B cell (primary cell): Measurements from ENCODE around the gene NELL1. TPM values are rescaled to one million over a fixed set of nuclear protein-coding genes. Genes with fewer than 3 reads are reported as not detected.

Experiments
- ATAC-seq: fragments of 200-7000 bp; cut with Tn5 transposase; one replicate; pipeline ENCODE4 v1.10.0; 2021; ENCODE audit warnings: low read depth, mild to moderate bottlenecking, moderate number of reproducible peaks, moderate library complexity
- CTCF ChIA-PET: fragments of 350-600 bp; sonication (Branson Sonifier 250); formaldehyde crosslinking; loops from one replicate; lab custom pipeline; 2021; ENCODE audit warnings: antibody characterized with exemption, inconsistent platforms; lab: Charles Lee
- POLR2A ChIA-PET: fragments of 350-600 bp; sonication (Branson Sonifier 250); formaldehyde crosslinking; loops from one replicate; lab custom pipeline; 2021; ENCODE audit warnings: antibody characterized with exemption; lab: Charles Lee
- DNase-seq: peaks from one replicate; pipeline ENCODE4 v3.0.0; 2013
- H2AFZ ChIP-seq: 2 replicates; pipeline ENCODE4 v1.6.1; 2012; ENCODE audit warnings: mild to moderate bottlenecking, low read depth, low read length; ENCODE audit not compliant: insufficient read depth, poor library complexity, severe bottlenecking
- H3K27ac ChIP-seq, 2 donors: 1 replicate in 1 of 2; 2 replicates in 1 of 2; pipeline ENCODE4 v1.5.1; 2012 to 2013; ENCODE audit warnings: low read length in 2 of 2, mild to moderate bottlenecking in 2 of 2, moderate library complexity in 1 of 2
- H3K27me3 ChIP-seq, 4 experiments: fragments of 200-600 bp in 1 of 4; sonication (generic) in 1 of 4; replicated peaks in 1 of 4; 1 replicate in 2 of 4; 2 replicates in 2 of 4; pipeline versions ENCODE4 v1.6.1 to v1.7.0; 2013 to 2016; ENCODE audit warnings: low read length in 3 of 4, mild to moderate bottlenecking in 2 of 4, mixed read lengths in 1 of 4, moderate library complexity in 1 of 4; ENCODE audit not compliant: insufficient read depth in 4 of 4, control insufficient read depth in 3 of 4; ENCODE audit errors: control extremely low read depth in 1 of 4
- H3K36me3 ChIP-seq, 2 experiments: replicated peaks in 1 of 2; 1 replicate in 1 of 2; 2 replicates in 1 of 2; pipeline versions ENCODE4 v1.6.1 to v1.7.1; 2013; ENCODE audit warnings: low read length in 1 of 2; ENCODE audit not compliant: insufficient read depth in 2 of 2, control insufficient read depth in 1 of 2; ENCODE audit errors: control extremely low read depth in 1 of 2, extremely low read depth in 1 of 2
- H3K4me1 ChIP-seq, 2 donors: fragments of 200-600 bp in 1 of 2; sonication (generic) in 1 of 2; 1 replicate in 1 of 2; 2 replicates in 1 of 2; pipeline versions ENCODE4 v1.5.1 to v1.6.1; 2013 to 2017; ENCODE audit warnings: low read length in 2 of 2; ENCODE audit not compliant: control insufficient read depth in 2 of 2, insufficient read depth in 2 of 2
- H3K4me2 ChIP-seq: replicated peaks from 2 replicates; pipeline ENCODE3; 2012; ENCODE audit warnings: mild to moderate bottlenecking, low read depth, low read length; ENCODE audit not compliant: poor library complexity, severe bottlenecking
- H3K4me3 ChIP-seq, 5 experiments: fragments of 200-600 bp in 1 of 5; sonication (generic) in 1 of 5; 1 replicate in 3 of 5; 2 replicates in 2 of 5; pipeline versions ENCODE4 v1.5.1 to v1.7.0; 2011 to 2016; ENCODE audit warnings: low read length in 4 of 5, mild to moderate bottlenecking in 4 of 5, low read depth in 2 of 5, control low read depth in 1 of 5, moderate library complexity in 1 of 5; ENCODE audit not compliant: insufficient read depth in 1 of 5; ENCODE audit errors: control extremely low read depth in 1 of 5, extremely low read depth in 1 of 5
- H3K79me2 ChIP-seq: fragments of 200-600 bp; sonication (generic); one replicate; pipeline ENCODE4 v1.6.0; 2016; ENCODE audit warnings: low read length; ENCODE audit not compliant: control insufficient read depth, insufficient read depth
- H3K9ac ChIP-seq: fragments of 200-600 bp; sonication (generic); 2 replicates; pipeline ENCODE4 v1.6.1; 2017; ENCODE audit warnings: mild to moderate bottlenecking, low read length, moderate library complexity
- H3K9me3 ChIP-seq, 3 donors: one replicate each; pipeline versions ENCODE4 v1.6.1 to v1.7.1; 2013; ENCODE audit warnings: low read length in 2 of 3; ENCODE audit not compliant: control insufficient read depth in 2 of 3, insufficient read depth in 1 of 3; ENCODE audit errors: control extremely low read depth in 1 of 3
- H4K20me1 ChIP-seq: 2 replicates; pipeline ENCODE4 v1.6.0; 2012; ENCODE audit warnings: mild to moderate bottlenecking, low read length; ENCODE audit not compliant: insufficient read depth, control insufficient read depth, poor library complexity, severe bottlenecking
- H3K27ac Mint-ChIP-seq: one replicate; pipeline ENCODE4 v1.8.0; 2021; ENCODE audit warnings: mixed read lengths
- H3K27me3 Mint-ChIP-seq: one replicate; pipeline ENCODE4 v1.8.0; 2021; ENCODE audit warnings: mixed read lengths
- H3K4me1 Mint-ChIP-seq: one replicate; pipeline ENCODE4 v1.8.0; 2021; ENCODE audit warnings: mixed read lengths
- H3K4me3 Mint-ChIP-seq: one replicate; pipeline ENCODE4 v1.8.0; 2021; ENCODE audit warnings: mixed read lengths
- H3K9me3 Mint-ChIP-seq: one replicate; pipeline ENCODE4 v1.8.0; 2022; ENCODE audit warnings: mixed read lengths; ENCODE audit not compliant: insufficient read depth
- EZH2 ChIP-seq: IDR thresholded peaks from 2 replicates; pipeline ENCODE4 v1.6.1; 2012; ENCODE audit warnings: borderline replicate concordance, low read depth, mild to moderate bottlenecking, moderate library complexity, low read length; ENCODE audit not compliant: insufficient read depth, poor library complexity, severe bottlenecking
- WGBS: methylation state at CpG from one replicate; pipeline ENCODE4 v1.1.5; 2013; ENCODE audit warnings: missing lambda C conversion rate; ENCODE audit not compliant: insufficient coverage; 5-methylcytosine and 5-hydroxymethylcytosine counted together
- intact Hi-C: fragments of 100-400 bp; cut with micrococcal nuclease; formaldehyde crosslinking; loops from one replicate; pipeline ENCODE4 v1.10.0; 2022
- polyA plus RNA-seq: library from polyadenylated mRNA; depleted of rRNA; stranded (reverse); fragments of >200 nt; gene quantifications from 2 replicates; pipeline ENCODE4 v1.2.3, GENCODE V29; 2012
- small RNA-seq: library from RNA; depleted of rRNA; stranded (forward); fragments of <200 nt; gene quantifications from one replicate; pipeline ENCODE3, GENCODE V24; 2012; ENCODE audit warnings: low replicate concordance, low read depth; ENCODE audit not compliant: insufficient read length
- total RNA-seq, 2 donors: library from RNA; stranded (reverse); fragments of 120-200 nt in 1 of 2; gene quantifications; 1 replicate in 1 of 2; 2 replicates in 1 of 2; pipeline versions ENCODE4 v1.2.3 to v1.2.4, GENCODE V29; 2013 to 2022
- TF ChIP-seq, protein P1 (sequence below): fragments of 200-600 bp; IDR thresholded peaks from one replicate; pipeline ENCODE4 v1.8.0; 2022; ENCODE audit warnings: antibody characterized with exemption, mild to moderate bottlenecking

The NELL1 gene
- total and polyA plus RNA-seq, 2 donors (not counting 1 experiment from before 2014, with no cell fraction given): not detected

DNA sequence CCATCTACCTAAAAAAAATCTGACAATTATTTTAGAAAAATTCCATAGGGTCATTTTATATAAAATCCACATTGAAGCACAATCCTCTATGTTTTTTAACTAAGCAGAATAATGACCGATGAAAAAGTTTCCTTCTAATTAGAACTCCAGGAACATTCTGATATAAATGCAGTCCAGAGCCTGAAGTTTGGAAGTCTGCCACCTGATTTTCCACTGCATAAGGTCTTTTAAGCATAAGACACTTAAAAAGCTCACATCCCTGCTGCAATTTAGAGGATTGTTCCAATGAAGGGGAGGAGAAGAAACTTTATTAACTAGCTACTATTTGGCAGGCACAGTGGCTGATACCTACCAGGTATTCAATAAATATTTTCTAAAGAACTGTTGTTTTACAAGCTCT lies 953.2 kb downstream of the NELL1 start:
- no peaks in the 10 kb centered on the region for H3K27me3 ChIP-seq
- H2AFZ ChIP-seq: no peak overlapping the region
- CTCF ChIA-PET: no interaction called here
- WGBS: no CpG with 5 or more reads among the region's 1 CpG
- intact Hi-C loops: no loop called here
- Mint-ChIP-seq H3K4me1 (no peaks in the 10 kb centered on the region), H3K4me3 (no peak overlapping the region), H3K27ac (no peak overlapping the region), H3K9me3 (no peaks in the 10 kb centered on the region), H3K27me3 (no peaks in the 10 kb centered on the region)
- no peak for ATAC-seq
- no peaks in the 10 kb centered on the region for H3K79me2 ChIP-seq
- peaks cover 0 to 7% of the 10 kb centered on the region in 2 donors for H3K4me1 ChIP-seq
- TF ChIP-seq, protein P1, sequence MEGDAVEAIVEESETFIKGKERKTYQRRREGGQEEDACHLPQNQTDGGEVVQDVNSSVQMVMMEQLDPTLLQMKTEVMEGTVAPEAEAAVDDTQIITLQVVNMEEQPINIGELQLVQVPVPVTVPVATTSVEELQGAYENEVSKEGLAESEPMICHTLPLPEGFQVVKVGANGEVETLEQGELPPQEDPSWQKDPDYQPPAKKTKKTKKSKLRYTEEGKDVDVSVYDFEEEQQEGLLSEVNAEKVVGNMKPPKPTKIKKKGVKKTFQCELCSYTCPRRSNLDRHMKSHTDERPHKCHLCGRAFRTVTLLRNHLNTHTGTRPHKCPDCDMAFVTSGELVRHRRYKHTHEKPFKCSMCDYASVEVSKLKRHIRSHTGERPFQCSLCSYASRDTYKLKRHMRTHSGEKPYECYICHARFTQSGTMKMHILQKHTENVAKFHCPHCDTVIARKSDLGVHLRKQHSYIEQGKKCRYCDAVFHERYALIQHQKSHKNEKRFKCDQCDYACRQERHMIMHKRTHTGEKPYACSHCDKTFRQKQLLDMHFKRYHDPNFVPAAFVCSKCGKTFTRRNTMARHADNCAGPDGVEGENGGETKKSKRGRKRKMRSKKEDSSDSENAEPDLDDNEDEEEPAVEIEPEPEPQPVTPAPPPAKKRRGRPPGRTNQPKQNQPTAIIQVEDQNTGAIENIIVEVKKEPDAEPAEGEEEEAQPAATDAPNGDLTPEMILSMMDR: no peak
- TF ChIP-seq EZH2: no peak
- no peak overlapping the region for H3K9ac ChIP-seq
- H3K4me3 ChIP-seq: no peak overlapping the region
- POLR2A ChIA-PET: no interaction called here
- H3K9me3 ChIP-seq: peaks cover 0 to 4% (median 0%) of the 10 kb centered on the region in 3 donors
- no peak for DNase-seq
- no peak overlapping the region for H3K4me2 ChIP-seq
- H3K27ac ChIP-seq: no peak overlapping the region
- H3K36me3 ChIP-seq: no peaks in the 10 kb centered on the region
- no peaks in the 10 kb centered on the region for H4K20me1 ChIP-seq

DNA sequence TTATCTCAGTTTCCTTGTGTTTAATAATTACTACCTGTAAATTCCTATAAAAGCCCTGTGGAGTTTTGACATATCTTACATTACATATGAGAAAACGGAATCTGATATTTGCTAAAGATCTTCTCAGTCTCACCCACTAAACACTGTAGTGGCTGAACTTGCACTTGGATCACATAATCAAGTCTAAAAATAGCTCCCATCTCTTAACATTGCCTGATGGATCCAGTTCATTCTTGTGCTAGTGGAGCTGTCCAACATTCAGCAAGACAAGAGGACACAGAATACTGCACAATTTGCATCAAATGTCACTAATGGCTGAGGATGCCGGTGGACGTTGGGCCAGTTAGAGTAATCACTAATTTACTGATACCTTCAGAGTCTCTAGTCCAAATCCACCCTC lies 953.6 kb downstream of the NELL1 start:
- Histone ChIP-seq H3K4me3 (no peak overlapping the region), H3K4me1 (peaks cover 0 to 7% of the 10 kb centered on the region in 2 donors), H3K9me3 (peaks cover 0 to 4% (median 0%) of the 10 kb centered on the region in 3 donors), H4K20me1 (no peaks in the 10 kb centered on the region), H3K27me3 (no peaks in the 10 kb centered on the region), H3K9ac (no peak overlapping the region), H3K36me3 (no peaks in the 10 kb centered on the region), H3K79me2 (no peaks in the 10 kb centered on the region), H2AFZ (no peak overlapping the region), H3K27ac (no peak overlapping the region), H3K4me2 (no peak overlapping the region)
- WGBS: 96% methylated on average over 2 of the region's 3 CpGs
- H3K4me1 Mint-ChIP-seq: no peaks in the 10 kb centered on the region
- DNase-seq (no peak), ATAC-seq (no peak)
- no peak overlapping the region for H3K4me3 Mint-ChIP-seq
- POLR2A ChIA-PET: no interaction called here
- no peaks in the 10 kb centered on the region for H3K9me3 Mint-ChIP-seq
- CTCF ChIA-PET: no interaction called here
- no peak overlapping the region for H3K27ac Mint-ChIP-seq
- intact Hi-C loops: no loop called here
- no peaks in the 10 kb centered on the region for H3K27me3 Mint-ChIP-seq
- TF ChIP-seq, protein P1: no peak
- no peak for TF ChIP-seq EZH2

Small RNA genes within 50 kb of the gene (small RNA-seq; reads per million reads assigned to genes)
- gene RNA5SP336 (1.1 reads per million), gene RNA5SP337 (not detected)

Other genes with a start within 250 kb of the NELL1 start
- not detected in 2 replicates for gene SLC6A5, start 70.0 kb upstream of the NELL1 start, total RNA-seq
- not detected in 2 replicates for gene SLC6A5, start 70.0 kb upstream of the NELL1 start, polyA plus RNA-seq